Heart left ventricle (tissue), 13 donors: Measurements from ENCODE around the gene DENND1C.

Experiments used
- CTCF ChIP-seq, 12 donors: fragments of 200-600 bp; sonication (generic) in 4 of 12; IDR thresholded peaks; one replicate each; pipeline versions ENCODE4 v1.5.0 to v1.8.0; 2018 to 2022; ENCODE audit warnings: antibody characterized with exemption in 12 of 12, mild to moderate bottlenecking in 5 of 12
- POLR2A ChIP-seq, 2 donors: fragments of 450-650 bp; IDR thresholded peaks; one replicate each; pipeline ENCODE4 v1.6.1; 2017; ENCODE audit warnings: antibody characterized with exemption in 2 of 2, mild to moderate bottlenecking in 2 of 2, moderate library complexity in 2 of 2
- donor health status: ischemic (EF 13 %, LVEDD 7.1; RV severe dilation, severe dysfunction).
- donor health status: DM: no; HTN: yes; CAD: no.
- donor health status: DM: no; HTN: no; CAD: no.
- donor health status: ischemic (EF 25% LVEDD 6.9; RV normal size, moderate dysfunction).
- donor health status: ischemic (EF 25% LVEDD 5.7; RV mildly dilated, moderate dysfunction).
- donor health status: ischemic (EF 35%, LVEDD 5.7; RV mildly dilated, moderate dysfunction).
- donor health status: nonischemic (EF 11% LVEDD 7.7; RV severe dilation, severe dysfunction).
- donor health status: DM: yes; HTN: yes; CAD: no.
- donor health status: PGD.
- donor health status: ischemic (EF 29% LVEDD 5.4; RV normal size, mild dysfunction).
- donor health status: nonischemic (EF 23%, LVEDD 6.1; RV moderate dilation, normal function).

GRCh38 chr19:6529351-6529750, 47.8 kb upstream of the DENND1C start:
- no peak for TF ChIP-seq CTCF (IDR thresholded peaks at IDR 0.05)
- no peak for TF ChIP-seq POLR2A (IDR thresholded peaks at IDR 0.05)
